Naive thymus-derived CD8-positive, alpha-beta T cell (primary cell): ENCODE measurements around the gene SPRED2. TPM values are rescaled to one million over a fixed set of nuclear protein-coding genes. Genes with fewer than 3 reads are reported as not detected.

Experiments
- ATAC-seq, 2 donors: fragments of 150-1000 bp; cut with Tn5 transposase in 1 of 2; sonication (Bioruptor Pico), chemical (Tn5 transposase) in 1 of 2; 1 replicate in 1 of 2; 2 replicates in 1 of 2; pipeline ENCODE4 v1.10.0; 2021; ENCODE audit warnings: mild to moderate bottlenecking in 2 of 2, moderate library complexity in 2 of 2
- POLR2A ChIA-PET: fragments of 350-600 bp; sonication (Branson Sonifier 250); formaldehyde crosslinking; loops from one replicate; lab custom pipeline; 2021; ENCODE audit warnings: antibody characterized with exemption; lab: Charles Lee
- DNase-seq, 10 donors: peaks; one replicate each; pipeline versions ENCODE4 v3.0.0 to v3.0.0-alpha.2; 2020 to 2022
- H3K27ac Mint-ChIP-seq, 10 donors: one replicate each; pipeline ENCODE4 v1.8.0; 2020 to 2022; ENCODE audit warnings: mild to moderate bottlenecking in 10 of 10, mixed read lengths in 10 of 10, moderate library complexity in 4 of 10, inconsistent platforms in 1 of 10
- H3K27me3 Mint-ChIP-seq, 5 donors: one replicate each; pipeline ENCODE4 v1.8.0; 2021 to 2022; ENCODE audit warnings: mixed read lengths in 5 of 5
- H3K36me3 Mint-ChIP-seq, 3 donors: one replicate each; pipeline ENCODE4 v1.8.0; 2020 to 2022; ENCODE audit warnings: mixed read lengths in 3 of 3, mild to moderate bottlenecking in 2 of 3, inconsistent platforms in 1 of 3
- H3K4me1 Mint-ChIP-seq, 4 donors: one replicate each; pipeline ENCODE4 v1.8.0; 2021 to 2022; ENCODE audit warnings: mixed read lengths in 4 of 4
- H3K4me3 Mint-ChIP-seq, 10 donors: one replicate each; pipeline ENCODE4 v1.8.0; 2020 to 2022; ENCODE audit warnings: mild to moderate bottlenecking in 10 of 10, mixed read lengths in 10 of 10, moderate library complexity in 6 of 10, inconsistent platforms in 1 of 10
- H3K9me3 Mint-ChIP-seq, 9 donors: one replicate each; pipeline ENCODE4 v1.8.0; 2020 to 2022; ENCODE audit warnings: mixed read lengths in 9 of 9, mild to moderate bottlenecking in 3 of 9, inconsistent platforms in 1 of 9, moderate library complexity in 1 of 9
- polyA plus RNA-seq, 3 donors: library from polyadenylated mRNA; unstranded; fragments of 300-500 nt; fragmentation: Illumina TruSeq; gene quantifications; one replicate each; pipeline ENCODE4 v1.2.3, GENCODE V29; 2021
- total RNA-seq, 8 experiments: library from RNA in 2 of 8; stranded (reverse) in 2 of 8; gene quantifications; one replicate each; pipeline ENCODE4 v1.2.3 and lab custom pipeline; 2021 to 2026

The SPRED2 gene
- total and polyA plus RNA-seq, 5 experiments from 2014 or later = 0.17 to 0.57 (median 0.28) TPM; not detected in 1

GRCh38 chr2:65367524-65367923, 64.9 kb downstream of the SPRED2 start:
- Mint-ChIP-seq H3K4me3 (no peak overlapping the region), H3K36me3 (no peaks in the 10 kb centered on the region), H3K9me3 (no peaks in the 10 kb centered on the region), H3K4me1 (peaks cover 0 to 8% (median 0%) of the 10 kb centered on the region in 4 donors), H3K27ac (no peak overlapping the region), H3K27me3 (peaks cover 0 to 8% (median 0%) of the 10 kb centered on the region in 5 donors)
- DNase-seq = no peak
- no peak for ATAC-seq
- POLR2A ChIA-PET = interaction anchor here (0.6 kb wide), 1 partner anchor 71 kb away, joined by 3 read pairs; no protein-coding TSS in a partner anchor

- DNase-seq = no peak
- H3K27ac Mint-ChIP-seq = no peak overlapping the region
Observed at GRCh38 chr2:65366595-65367125, 65.7 kb downstream of the SPRED2 start.

DNA sequence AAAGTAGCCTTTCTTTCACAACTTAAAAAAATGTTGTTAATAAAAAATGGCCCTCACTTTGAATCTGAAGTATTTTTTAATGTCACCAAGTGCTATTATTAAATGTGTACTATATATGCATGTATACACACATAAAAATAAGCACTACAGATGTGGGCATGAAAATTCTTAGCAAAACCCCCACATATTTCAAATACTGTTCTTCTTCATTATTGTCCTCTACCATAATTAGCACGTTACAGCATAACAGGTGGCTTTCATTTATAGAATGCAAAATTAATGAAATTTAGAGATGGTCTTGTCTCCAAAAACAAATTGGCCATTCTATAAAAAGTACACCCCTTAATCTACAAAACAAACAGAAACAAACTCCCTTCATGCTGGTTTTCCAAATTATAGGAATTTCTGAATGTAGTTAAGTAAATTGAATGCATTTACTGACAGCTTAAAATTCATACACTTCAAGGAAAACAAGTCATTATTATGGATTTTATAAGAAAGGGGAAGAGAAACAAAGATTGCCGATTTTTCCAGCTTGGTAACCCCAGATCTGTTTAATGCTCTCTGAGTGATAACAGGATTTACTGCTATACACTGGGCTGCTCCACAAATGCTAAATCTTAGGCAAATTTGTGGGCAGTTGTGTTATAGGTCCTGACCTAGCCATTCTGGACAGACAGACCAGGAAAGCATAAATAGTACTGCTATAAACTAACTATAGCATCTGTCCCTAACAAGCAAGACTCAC, 67.2 kb downstream of the SPRED2 start:
- no peak overlapping the region for H3K4me3 Mint-ChIP-seq
- H3K4me1 Mint-ChIP-seq = peaks cover 0 to 4% (median 0%) of the 10 kb centered on the region in 4 donors
- H3K27me3 Mint-ChIP-seq = no peaks in the 10 kb centered on the region
- H3K36me3 Mint-ChIP-seq = no peaks in the 10 kb centered on the region
- ATAC-seq (no peak), DNase-seq (no peak)
- no peak overlapping the region for H3K27ac Mint-ChIP-seq
- no peaks in the 10 kb centered on the region for H3K9me3 Mint-ChIP-seq
- POLR2A ChIA-PET = no interaction called here

More at GRCh38 chr2:65366595-65367125, 65.7 kb downstream of the SPRED2 start:
- H3K9me3 Mint-ChIP-seq = no peaks in the 10 kb centered on the region
- POLR2A ChIA-PET = no interaction called here
- peaks cover 0 to 8% (median 0%) of the 10 kb centered on the region in 4 donors for H3K4me1 Mint-ChIP-seq
- no peak for ATAC-seq
- H3K4me3 Mint-ChIP-seq = no peak overlapping the region
- no peaks in the 10 kb centered on the region for H3K36me3 Mint-ChIP-seq
- peaks cover 0 to 3% (median 0%) of the 10 kb centered on the region in 5 donors for H3K27me3 Mint-ChIP-seq

GRCh38 chr2:65363879-65364666, 68.3 kb downstream of the SPRED2 start:
- no peak for ATAC-seq
- Mint-ChIP-seq H3K27me3 (no peaks in the 10 kb centered on the region), H3K4me3 (no peak overlapping the region), H3K9me3 (no peaks in the 10 kb centered on the region), H3K4me1 (peaks cover 0 to 4% (median 0%) of the 10 kb centered on the region in 4 donors), H3K27ac (no peak overlapping the region), H3K36me3 (no peaks in the 10 kb centered on the region)
- no peak for DNase-seq
- POLR2A ChIA-PET = no interaction called here

- H3K4me1 Mint-ChIP-seq = peaks cover 0 to 2% (median 0%) of the 10 kb centered on the region in 4 donors
- POLR2A ChIA-PET = no interaction called here
- H3K4me3 Mint-ChIP-seq = no peak overlapping the region
- DNase-seq (no peak), ATAC-seq (no peak)
- no peaks in the 10 kb centered on the region for H3K27me3 Mint-ChIP-seq
- H3K9me3 Mint-ChIP-seq = no peaks in the 10 kb centered on the region
- no peak overlapping the region for H3K27ac Mint-ChIP-seq
- H3K36me3 Mint-ChIP-seq = no peaks in the 10 kb centered on the region
Observed at GRCh38 chr2:65361623-65362022, 70.8 kb downstream of the SPRED2 start.

DNA sequence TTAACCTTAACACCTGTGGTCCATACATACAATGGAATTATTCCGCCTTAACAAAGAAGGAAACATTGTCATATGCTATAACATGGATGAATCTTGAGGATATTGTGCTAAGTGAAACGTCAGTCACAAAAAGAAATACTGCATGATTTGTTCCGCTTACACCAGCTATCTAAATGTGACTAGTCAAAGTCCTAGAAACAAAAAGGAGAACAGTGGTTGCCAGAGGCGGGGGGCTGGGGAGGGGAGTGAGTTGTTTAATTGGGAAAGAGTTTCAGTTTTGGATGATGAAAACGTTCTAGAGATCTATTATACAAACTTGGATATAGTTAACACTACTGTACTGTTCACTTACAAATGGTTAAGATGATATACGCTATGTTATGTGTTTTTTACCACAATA, 72.0 kb downstream of the SPRED2 start:
- Mint-ChIP-seq H3K4me1 (no peaks in the 10 kb centered on the region), H3K9me3 (no peaks in the 10 kb centered on the region), H3K27me3 (peaks cover 0 to 3% (median 0%) of the 10 kb centered on the region in 5 donors), H3K27ac (peak overlapping the region in 1 of 10 donors; percentile 27), H3K36me3 (no peaks in the 10 kb centered on the region), H3K4me3 (no peak overlapping the region)
- DNase-seq = no peak
- POLR2A ChIA-PET = no interaction called here
- ATAC-seq = no peak

- no peak for DNase-seq
- Mint-ChIP-seq H3K4me3 (no peak overlapping the region), H3K9me3 (no peaks in the 10 kb centered on the region), H3K27ac (no peak overlapping the region), H3K36me3 (no peaks in the 10 kb centered on the region), H3K27me3 (peaks cover 0 to 3% (median 0%) of the 10 kb centered on the region in 5 donors), H3K4me1 (no peaks in the 10 kb centered on the region)
- POLR2A ChIA-PET = no interaction called here
- no peak for ATAC-seq
Observed at GRCh38 chr2:65358678-65359400, 73.6 kb downstream of the SPRED2 start.

DNA sequence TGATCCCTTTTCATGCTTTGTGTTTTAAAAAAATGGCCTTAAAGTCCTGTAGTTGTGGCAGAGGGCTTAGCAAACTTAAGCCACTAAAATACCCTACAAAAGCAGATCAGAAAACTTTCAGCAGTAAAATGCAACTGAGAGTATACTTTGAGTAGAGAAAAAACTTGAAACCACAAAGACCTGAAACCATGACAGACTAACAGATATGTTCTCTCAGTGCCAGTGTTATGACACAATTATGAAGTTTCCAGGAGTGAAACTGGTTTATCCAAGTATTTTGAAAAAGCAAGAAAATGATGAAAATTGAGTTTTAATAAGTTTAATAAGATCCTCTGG, 74.5 kb downstream of the SPRED2 start:
- ATAC-seq (no peak), DNase-seq (no peak)
- POLR2A ChIA-PET = no interaction called here
- Mint-ChIP-seq H3K27ac (no peak overlapping the region), H3K4me1 (no peaks in the 10 kb centered on the region), H3K36me3 (no peaks in the 10 kb centered on the region), H3K27me3 (peaks cover 0 to 3% (median 0%) of the 10 kb centered on the region in 5 donors), H3K4me3 (no peak overlapping the region), H3K9me3 (no peaks in the 10 kb centered on the region)

GRCh38 chr2:65357095-65357958, 75.1 kb downstream of the SPRED2 start:
- no peak overlapping the region for H3K27ac Mint-ChIP-seq
- H3K9me3 Mint-ChIP-seq = no peaks in the 10 kb centered on the region
- H3K4me3 Mint-ChIP-seq = no peak overlapping the region
- no peaks in the 10 kb centered on the region for H3K36me3 Mint-ChIP-seq
- H3K4me1 Mint-ChIP-seq = no peaks in the 10 kb centered on the region
- POLR2A ChIA-PET = no interaction called here
- no peak for DNase-seq
- peaks cover 0 to 3% (median 0%) of the 10 kb centered on the region in 5 donors for H3K27me3 Mint-ChIP-seq
- ATAC-seq = no peak

DNA sequence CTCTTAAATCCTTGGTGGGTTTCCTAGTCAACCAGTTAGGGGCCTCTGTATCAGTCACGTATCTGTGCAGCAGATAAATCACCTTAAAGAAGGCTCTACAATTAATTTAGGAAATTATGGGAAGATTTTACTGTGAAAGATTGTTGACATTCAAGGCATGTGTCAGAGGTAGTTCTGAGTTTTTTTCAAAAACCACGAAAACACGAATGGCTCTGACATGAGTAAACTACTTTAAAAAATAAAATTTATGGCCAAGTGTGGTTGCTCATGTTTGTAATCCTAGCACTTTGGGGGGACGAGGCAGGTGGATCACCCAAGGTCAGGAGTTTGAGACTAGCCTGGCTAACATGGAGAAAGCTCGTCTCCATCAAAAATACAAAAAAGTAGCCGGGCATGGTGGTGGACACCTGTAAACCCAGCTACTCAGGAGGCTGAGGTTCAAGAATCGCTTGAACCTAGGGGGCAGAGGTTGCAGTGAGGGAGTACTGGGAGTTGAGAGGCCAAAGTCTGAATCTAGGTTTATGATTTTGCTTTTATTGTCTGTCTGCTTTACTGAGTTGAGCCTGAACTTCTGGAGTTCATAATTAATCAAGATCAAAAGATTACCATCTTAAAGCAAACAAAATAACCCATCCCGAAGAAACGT, 77.1 kb downstream of the SPRED2 start:
- POLR2A ChIA-PET = no interaction called here

GRCh38 chr2:65354773-65355172, 77.6 kb downstream of the SPRED2 start:
- H3K4me3 Mint-ChIP-seq = no peak overlapping the region
- POLR2A ChIA-PET = no interaction called here
- H3K4me1 Mint-ChIP-seq = peaks cover 0 to 9% (median 0%) of the 10 kb centered on the region in 4 donors
- no peak overlapping the region for H3K27ac Mint-ChIP-seq
- peaks cover 0 to 3% (median 0%) of the 10 kb centered on the region in 5 donors for H3K27me3 Mint-ChIP-seq
- H3K36me3 Mint-ChIP-seq = no peaks in the 10 kb centered on the region
- DNase-seq (no peak), ATAC-seq (no peak)
- no peaks in the 10 kb centered on the region for H3K9me3 Mint-ChIP-seq

More for the DNA sequence above, 77.1 kb downstream of the SPRED2 start:
- peaks cover 0 to 3% (median 0%) of the 10 kb centered on the region in 5 donors for H3K27me3 Mint-ChIP-seq
- H3K27ac Mint-ChIP-seq = no peak overlapping the region
- no peaks in the 10 kb centered on the region for H3K36me3 Mint-ChIP-seq
- H3K4me1 Mint-ChIP-seq = peaks cover 0 to 9% (median 0%) of the 10 kb centered on the region in 4 donors
- H3K9me3 Mint-ChIP-seq = no peaks in the 10 kb centered on the region
- no peak overlapping the region for H3K4me3 Mint-ChIP-seq
- DNase-seq (no peak), ATAC-seq (no peak)
